Lower leg skin (tissue), 4 donors: Measurements from ENCODE around the gene TRAF3. TPM values are rescaled to one million over a fixed set of nuclear protein-coding genes. Genes with fewer than 3 reads are reported as not detected.

Source experiments
- DNase-seq, 2 donors: peaks; one replicate each; pipeline ENCODE4 v3.0.0-alpha.2; 2019; ENCODE audit warnings: low spot score in 2 of 2
- H3K4me3 ChIP-seq: fragments of 200-600 bp; sonication (generic); 2 replicates; pipeline ENCODE4 v1.5.1; 2017; ENCODE audit warnings: mild to moderate bottlenecking, low read depth; ENCODE audit not compliant: poor library complexity, severe bottlenecking
- CTCF ChIP-seq, 3 donors: fragments of 450-650 bp; IDR thresholded peaks; one replicate each; pipeline ENCODE4 v1.5.1; 2016; ENCODE audit warnings: antibody characterized with exemption in 3 of 3, mild to moderate bottlenecking in 3 of 3, moderate library complexity in 2 of 3
- POLR2A ChIP-seq, 2 donors: fragments of 450-650 bp; IDR thresholded peaks; one replicate each; pipeline ENCODE4 v1.6.1; 2016 to 2017; ENCODE audit warnings: antibody characterized with exemption in 2 of 2, mild to moderate bottlenecking in 1 of 2, moderate library complexity in 1 of 2
- WGBS, 2 donors: methylation state at CpG; one replicate each; pipeline ENCODE4 v1.1.5; 2018; 5-methylcytosine and 5-hydroxymethylcytosine counted together
- intact Hi-C: fragments of 100-400 bp; cut with DNase I; formaldehyde crosslinking; loops from one replicate; pipeline ENCODE4 v1.15.0; 2023; ENCODE audit warnings: low total_unique reads
- total RNA-seq, 4 donors: library from RNA; depleted of rRNA; stranded (reverse); fragments of >200 nt; gene quantifications; one replicate each; pipeline ENCODE4 v1.1.0, GENCODE V29; 2016

Gene TRAF3
- total RNA-seq, 4 donors from 2014 or later: 3.0 to 14.4 (median 12.1) TPM

- H3K4me3 ChIP-seq: no peak overlapping the region
- intact Hi-C loops: no loop called here
- no peak for TF ChIP-seq POLR2A (IDR thresholded peaks at IDR 0.05)
- no peak for TF ChIP-seq CTCF (IDR thresholded peaks at IDR 0.05)
- peak; percentile 73 to 89 for DNase-seq
- 46 to 47% methylated on average over 2 of the region's 2 CpGs for WGBS, 2 donors
These were observed 18.0 kb downstream of the TRAF3 start for GRCh38 chr14:102795060-102795925.

- no peak for DNase-seq
- 85 to 89% methylated on average over 8 of the region's 8 CpGs for WGBS, 2 donors
- intact Hi-C loops: no loop called here
- no peak for TF ChIP-seq CTCF (IDR thresholded peaks at IDR 0.05)
- no peak for TF ChIP-seq POLR2A (IDR thresholded peaks at IDR 0.05)
- H3K4me3 ChIP-seq: no peak overlapping the region
These were observed 19.5 kb downstream of the TRAF3 start for GRCh38 chr14:102796661-102797190.

GRCh38 chr14:102798926-102799325 lies 21.7 kb downstream of the TRAF3 start:
- WGBS, 2 donors: 89 to 95% methylated on average over 2 of the region's 2 CpGs
- DNase-seq: no peak
- no peak for TF ChIP-seq CTCF (IDR thresholded peaks at IDR 0.05)
- TF ChIP-seq POLR2A (IDR thresholded peaks at IDR 0.05): no peak
- no peak overlapping the region for H3K4me3 ChIP-seq
- intact Hi-C loops: no loop called here

- intact Hi-C loops: no loop called here
- H3K4me3 ChIP-seq: no peak overlapping the region
- TF ChIP-seq POLR2A (IDR thresholded peaks at IDR 0.05) (no peak), CTCF (IDR thresholded peaks at IDR 0.05) (no peak)
- no peak for DNase-seq
- 73% methylated on average over 8 of the region's 8 CpGs for WGBS, 2 donors
These were observed 22.7 kb downstream of the TRAF3 start for GRCh38 chr14:102799684-102800562.

GRCh38 chr14:102802834-102803523 lies 25.7 kb downstream of the TRAF3 start:
- intact Hi-C loops: no loop called here
- no peak overlapping the region for H3K4me3 ChIP-seq
- DNase-seq: no peak
- 78 to 87% methylated on average over 6 of the region's 6 CpGs for whole genome bisulfite sequencing, 2 donors
- no peak for TF ChIP-seq CTCF (IDR thresholded peaks at IDR 0.05)
- TF ChIP-seq POLR2A (IDR thresholded peaks at IDR 0.05): no peak
